ENCODE measurements around the gene LY6G5B. TPM values are rescaled to one million over a fixed set of nuclear protein-coding genes. Genes with fewer than 3 reads are reported as not detected.
A peak's percentile ranks its signal among the peaks of the same experiment; 100 is the strongest.

Gene LY6G5B
- total and polyA plus RNA-seq, 2 donors from 2014 or later, result 2.5 to 15.1 TPM

- DNase-seq, result peak; percentile 90 to 98 (median 95)
- Histone ChIP-seq H3K4me3 (ENCODE audit: low read length in 3 of 3) (peak within 1 kb of the TSS; percentile 89 to 94 (median 94)), H3K27ac (ENCODE audit: low read depth in 2 of 2, low read length in 2 of 2) (peak within 1 kb of the TSS; percentile 85 to 97), H3K36me3 (ENCODE audit: control insufficient read depth in 2 of 3, insufficient read depth in 3 of 3, low read length in 3 of 3) (peaks cover 17 to 26% (median 25%) of the 10 kb centered on the region in 3 donors), H3K9me3 (ENCODE audit: control insufficient read depth in 2 of 3, insufficient read depth in 1 of 3, low read length in 3 of 3) (no peaks in the 10 kb centered on the region), H3K27me3 (ENCODE audit: control insufficient read depth, insufficient read depth, low read length) (no peaks in the 10 kb centered on the region), H3K9ac (ENCODE audit: low read length in 3 of 3) (peak within 1 kb of the TSS; percentile 67 to 97 (median 77)), H3K4me1 (ENCODE audit: control insufficient read depth in 2 of 3, insufficient read depth in 2 of 3, low read depth in 1 of 3, low read length in 3 of 3) (peaks cover 2 to 30% (median 29%) of the 10 kb centered on the region in 3 donors)
- intact Hi-C loops (cut with DNase I), result no loop called here
- no peak for FAIRE-seq
- TF ChIP-seq, protein P1, sequence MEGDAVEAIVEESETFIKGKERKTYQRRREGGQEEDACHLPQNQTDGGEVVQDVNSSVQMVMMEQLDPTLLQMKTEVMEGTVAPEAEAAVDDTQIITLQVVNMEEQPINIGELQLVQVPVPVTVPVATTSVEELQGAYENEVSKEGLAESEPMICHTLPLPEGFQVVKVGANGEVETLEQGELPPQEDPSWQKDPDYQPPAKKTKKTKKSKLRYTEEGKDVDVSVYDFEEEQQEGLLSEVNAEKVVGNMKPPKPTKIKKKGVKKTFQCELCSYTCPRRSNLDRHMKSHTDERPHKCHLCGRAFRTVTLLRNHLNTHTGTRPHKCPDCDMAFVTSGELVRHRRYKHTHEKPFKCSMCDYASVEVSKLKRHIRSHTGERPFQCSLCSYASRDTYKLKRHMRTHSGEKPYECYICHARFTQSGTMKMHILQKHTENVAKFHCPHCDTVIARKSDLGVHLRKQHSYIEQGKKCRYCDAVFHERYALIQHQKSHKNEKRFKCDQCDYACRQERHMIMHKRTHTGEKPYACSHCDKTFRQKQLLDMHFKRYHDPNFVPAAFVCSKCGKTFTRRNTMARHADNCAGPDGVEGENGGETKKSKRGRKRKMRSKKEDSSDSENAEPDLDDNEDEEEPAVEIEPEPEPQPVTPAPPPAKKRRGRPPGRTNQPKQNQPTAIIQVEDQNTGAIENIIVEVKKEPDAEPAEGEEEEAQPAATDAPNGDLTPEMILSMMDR (IDR thresholded peaks at IDR 0.05; ENCODE audit: borderline replicate concordance, extremely low read depth, insufficient read depth), result no peak
These were observed 4.8 kb upstream of the LY6G5B start, which contains the start of gene GPANK1 for GRCh38 chr6:31664790-31665500. Gene GPANK1, minus strand, starts transcription at chr6:31664997. Its CDS starts 519 bp downstream, at chr6:31664478.

DNA sequence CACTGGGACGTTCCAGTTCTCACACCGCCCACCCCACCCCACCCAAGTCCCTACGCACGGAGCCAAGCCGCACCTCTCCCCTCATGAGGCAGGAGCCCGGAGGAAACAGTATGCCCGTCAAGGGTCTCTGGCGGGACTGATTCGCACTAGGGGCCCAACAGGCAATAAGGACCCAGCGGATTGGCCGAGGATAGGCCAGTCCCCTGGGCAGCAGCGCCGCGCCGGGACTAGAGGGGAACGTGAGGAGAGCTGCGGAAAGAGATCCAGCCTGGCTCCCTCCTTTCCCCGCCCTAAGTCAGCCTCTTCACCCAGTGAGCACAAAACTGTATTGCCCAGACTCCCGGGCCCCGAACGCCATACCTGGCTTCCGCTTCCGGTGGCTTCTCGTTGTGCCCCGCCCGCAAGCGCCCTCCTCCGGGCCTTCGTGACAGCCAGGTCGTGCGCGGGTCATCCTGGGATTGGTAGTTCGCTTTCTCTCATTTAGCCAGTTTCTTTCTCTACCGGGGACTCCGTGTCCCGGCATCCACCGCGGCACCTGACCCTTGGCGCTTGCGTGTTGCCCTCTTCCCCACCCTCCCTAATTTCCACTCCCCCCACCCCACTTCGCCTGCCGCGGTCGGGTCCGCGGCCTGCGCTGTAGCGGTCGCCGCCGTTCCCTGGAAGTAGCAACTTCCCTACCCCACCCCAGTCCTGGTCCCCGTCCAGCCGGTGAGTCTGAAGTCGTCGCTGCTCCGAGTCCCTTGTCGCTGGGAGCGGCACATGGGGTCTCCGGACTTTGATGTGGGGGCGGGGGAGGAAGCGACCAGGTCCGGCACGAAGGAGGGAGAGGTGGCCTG lies 4.1 kb upstream of the LY6G5B start, which contains the start of gene CSNK2B:
TSS of gene CSNK2B (plus strand) at position 580 of the 836 bp plus-strand sequence. CDS start 752 bp downstream, outside the sequence.
- Histone ChIP-seq H3K4me3 (ENCODE audit: low read length in 3 of 3) (peak within 1 kb of the TSS; percentile 89 to 94 (median 94)), H3K36me3 (ENCODE audit: control insufficient read depth in 2 of 3, insufficient read depth in 3 of 3, low read length in 3 of 3) (peaks cover 17 to 34% (median 33%) of the 10 kb centered on the region in 3 donors), H3K9me3 (ENCODE audit: control insufficient read depth in 2 of 3, insufficient read depth in 1 of 3, low read length in 3 of 3) (no peaks in the 10 kb centered on the region), H3K9ac (ENCODE audit: low read length in 3 of 3) (peak within 1 kb of the TSS; percentile 73 to 97 (median 92)), H3K27ac (ENCODE audit: low read depth in 2 of 2, low read length in 2 of 2) (peak within 1 kb of the TSS; percentile 85 to 97), H3K4me1 (ENCODE audit: control insufficient read depth in 2 of 3, insufficient read depth in 2 of 3, low read depth in 1 of 3, low read length in 3 of 3) (peaks cover 2 to 30% (median 29%) of the 10 kb centered on the region in 3 donors), H3K27me3 (ENCODE audit: control insufficient read depth, insufficient read depth, low read length) (no peaks in the 10 kb centered on the region)
- TF ChIP-seq, protein P1 (IDR thresholded peaks at IDR 0.05; ENCODE audit: borderline replicate concordance, extremely low read depth, insufficient read depth), result no peak
- intact Hi-C loops (cut with DNase I), result no loop called here
- DNase-seq (peak; percentile 98 to 99 (median 99)), FAIRE-seq (no peak)

DNA sequence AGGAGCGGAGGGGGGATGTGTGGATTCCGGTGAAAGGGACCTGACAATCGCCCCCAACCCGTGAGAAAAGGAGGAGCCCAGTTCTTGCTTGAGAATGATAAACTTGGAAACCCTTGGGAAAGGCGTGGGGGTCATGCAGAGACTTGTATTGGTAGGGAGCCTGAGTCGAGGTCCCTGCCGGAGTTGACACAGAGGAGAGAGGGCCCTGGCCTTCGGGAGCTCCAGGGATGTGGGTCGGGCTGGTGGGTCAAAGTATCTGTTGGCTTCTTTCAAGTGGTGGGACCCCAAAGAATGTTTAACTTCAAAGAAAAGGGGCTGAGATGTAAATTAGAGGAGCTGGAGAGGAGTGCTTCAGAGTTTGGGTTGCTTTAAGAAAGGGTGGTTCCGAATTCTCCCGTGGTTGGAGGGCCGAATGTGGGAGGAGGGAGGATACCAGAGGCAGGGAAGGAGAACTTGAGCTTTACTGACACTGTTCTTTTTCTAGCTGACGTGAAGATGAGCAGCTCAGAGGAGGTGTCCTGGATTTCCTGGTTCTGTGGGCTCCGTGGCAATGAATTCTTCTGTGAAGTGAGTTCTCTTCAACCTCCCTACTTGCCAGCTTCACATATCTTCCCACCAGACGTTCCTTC lies 3.3 kb upstream of the LY6G5B start:
- FAIRE-seq (no peak), DNase-seq (no peak)
- Histone ChIP-seq H3K4me3 (ENCODE audit: low read length in 3 of 3) (peak overlapping the region; percentile 75 to 94 (median 89)), H3K27me3 (ENCODE audit: control insufficient read depth, insufficient read depth, low read length) (no peaks in the 10 kb centered on the region), H3K9ac (ENCODE audit: low read length in 3 of 3) (peak overlapping the region; percentile 30 to 92 (median 73)), H3K27ac (ENCODE audit: low read depth in 2 of 2, low read length in 2 of 2) (peak overlapping the region; percentile 85 to 88), H3K9me3 (ENCODE audit: control insufficient read depth in 2 of 3, insufficient read depth in 1 of 3, low read length in 3 of 3) (no peaks in the 10 kb centered on the region), H3K36me3 (ENCODE audit: control insufficient read depth in 2 of 3, insufficient read depth in 3 of 3, low read length in 3 of 3) (peaks cover 17 to 40% (median 39%) of the 10 kb centered on the region in 3 donors), H3K4me1 (ENCODE audit: control insufficient read depth in 2 of 3, insufficient read depth in 2 of 3, low read depth in 1 of 3, low read length in 3 of 3) (peaks cover 2 to 30% (median 24%) of the 10 kb centered on the region in 3 donors)
- TF ChIP-seq, protein P1 (IDR thresholded peaks at IDR 0.05; ENCODE audit: borderline replicate concordance, extremely low read depth, insufficient read depth), result no peak
- intact Hi-C loops (cut with DNase I), result no loop called here
